AG10803 (cell line): ENCODE measurements around the gene NNAT.

ENCODE experiments used
- DNase-seq: peaks from one replicate; pipeline ENCODE4 v3.0.0; 2010; ENCODE audit warnings: low read depth
- H3K4me3 ChIP-seq: 2 replicates; pipeline ENCODE4 v1.5.1; 2011; ENCODE audit warnings: mild to moderate bottlenecking, low read length, control low read depth
- CTCF ChIP-seq: conservative IDR thresholded peaks from 2 replicates; pipeline ENCODE4 v1.5.1; 2011; ENCODE audit warnings: mild to moderate bottlenecking, low read length, control low read depth, inconsistent platforms

The NNAT gene

GRCh38 chr20:37492096-37492625 lies 28.9 kb upstream of the NNAT start:
- no peak overlapping the region for H3K4me3 ChIP-seq
- no peak for TF ChIP-seq CTCF
- no peak for DNase-seq

- TF ChIP-seq CTCF: no peak
- DNase-seq: no peak
- H3K4me3 ChIP-seq: no peak overlapping the region
Measured at GRCh38 chr20:37492945-37493344, 28.1 kb upstream of the NNAT start.

- no peak overlapping the region for H3K4me3 ChIP-seq
- DNase-seq: no peak
- no peak for TF ChIP-seq CTCF
Measured at GRCh38 chr20:37494301-37494700, 26.7 kb upstream of the NNAT start.

- H3K4me3 ChIP-seq: no peak overlapping the region
- TF ChIP-seq CTCF: no peak
- DNase-seq: no peak
Measured at GRCh38 chr20:37494796-37495195, 26.3 kb upstream of the NNAT start.

- no peak for TF ChIP-seq CTCF
- DNase-seq: no peak
Measured at GRCh38 chr20:37498066-37498665, 22.9 kb upstream of the NNAT start.

GRCh38 chr20:37500311-37500710 lies 20.7 kb upstream of the NNAT start:
- TF ChIP-seq CTCF: no peak
- H3K4me3 ChIP-seq: no peak overlapping the region
- DNase-seq: no peak

More at GRCh38 chr20:37498066-37498665, 22.9 kb upstream of the NNAT start:
- H3K4me3 ChIP-seq: no peak overlapping the region

- H3K4me3 ChIP-seq: no peak overlapping the region
- DNase-seq: no peak
- TF ChIP-seq CTCF: no peak
Measured at GRCh38 chr20:37501940-37502339, 19.1 kb upstream of the NNAT start.
